ENCODE measurements around the gene NANS.
A peak's percentile ranks its signal among the peaks of the same experiment; 100 is the strongest.
"Not testable (repeated sequence)": the region's sequence is repeated elsewhere in the genome, so short reads cannot be mapped to it uniquely, and the experiment has no call there.

NANS gene

GRCh38 chr9:98104445-98104881, 47.9 kb downstream of the NANS start:
- DNase-seq: no peak

GRCh38 chr9:98105006-98105405, 48.5 kb downstream of the NANS start:
- DNase-seq: no peak

- DNase-seq: no peak
These were observed 51.4 kb downstream of the NANS start for GRCh38 chr9:98107926-98108325.

- DNase-seq: no peak
These were observed 52.0 kb downstream of the NANS start for GRCh38 chr9:98108531-98109031.

GRCh38 chr9:98109052-98109451, 52.5 kb downstream of the NANS start:
- no peak for DNase-seq

- DNase-seq: not testable (repeated sequence)
These were observed 60.6 kb downstream of the NANS start for GRCh38 chr9:98117097-98117496.

GRCh38 chr9:98117984-98118639, 61.6 kb downstream of the NANS start:
- DNase-seq: peak; percentile 59

GRCh38 chr9:98118640-98119601, 62.4 kb downstream of the NANS start, which contains the start of gene TRIM14:
Gene TRIM14 (minus strand): TSS chr9:98119222. CDS start chr9:98119188, 34 bp downstream.
- peak; percentile 91 for DNase-seq

- DNase-seq: no peak
These were observed 63.9 kb downstream of the NANS start for GRCh38 chr9:98120476-98120875.

- peak; percentile 11 for DNase-seq
These were observed 64.5 kb downstream of the NANS start for GRCh38 chr9:98121058-98121457.

- not testable (repeated sequence) for DNase-seq
These were observed 67.6 kb downstream of the NANS start for GRCh38 chr9:98124091-98124490.

GRCh38 chr9:98124637-98125426, 68.3 kb downstream of the NANS start:
- DNase-seq: no peak

- DNase-seq: no peak
These were observed 70.7 kb downstream of the NANS start for GRCh38 chr9:98127226-98127625.

GRCh38 chr9:98128316-98128715, 71.8 kb downstream of the NANS start:
- DNase-seq: no peak

- DNase-seq: no peak
These were observed 72.9 kb downstream of the NANS start for GRCh38 chr9:98129451-98129881.

GRCh38 chr9:98130060-98130459, 73.5 kb downstream of the NANS start:
- DNase-seq: not testable (repeated sequence)

GRCh38 chr9:98130576-98131228, 74.2 kb downstream of the NANS start:
- no peak for DNase-seq

- DNase-seq: no peak
These were observed 75.6 kb downstream of the NANS start for GRCh38 chr9:98132158-98132557.

Data from EL (cell line).